BJ (cell line): ENCODE measurements around the gene NDUFA5. TPM values are rescaled to one million over a fixed set of nuclear protein-coding genes. Genes with fewer than 3 reads are reported as not detected.
A peak's percentile ranks its signal among the peaks of the same experiment; 100 is the strongest.
"Not testable (repeated sequence)": the region's sequence is repeated elsewhere in the genome, so short reads cannot be mapped to it uniquely, and the experiment has no call there.

Experiments used
- CTCF ChIA-PET: fragments of 350-600 bp; formaldehyde crosslinking; extraction: SDS; loops from one replicate; lab custom pipeline; 2021; ENCODE audit warnings: antibody characterized with exemption, inconsistent platforms; lab: Yijun Ruan, JAX
- POLR2A ChIA-PET: fragments of 300-600 bp; sonication (Branson Sonifier 250); formaldehyde crosslinking; extraction: SDS; loops from one replicate; lab custom pipeline; 2021; ENCODE audit warnings: antibody characterized with exemption; lab: Charles Lee
- DNase-seq: peaks from one replicate; pipeline ENCODE4 v3.0.0-alpha.2; 2011; ENCODE audit warnings: low read depth
- H3K27me3 ChIP-seq: 2 replicates; pipeline ENCODE4 v1.6.0; 2011; ENCODE audit warnings: low read length; ENCODE audit not compliant: control insufficient read depth, insufficient read depth
- H3K36me3 ChIP-seq: 2 replicates; pipeline ENCODE4 v1.5.1; 2011; ENCODE audit warnings: low read length; ENCODE audit not compliant: control insufficient read depth, insufficient read depth
- H3K4me3 ChIP-seq: 2 replicates; pipeline ENCODE4 v1.5.1; 2011; ENCODE audit warnings: low read depth, mild to moderate bottlenecking, control low read depth, low read length
- CTCF ChIP-seq: IDR thresholded peaks from 2 replicates; pipeline ENCODE4 v1.5.1; 2011; ENCODE audit warnings: low read depth, mild to moderate bottlenecking, control low read depth, inconsistent platforms, low read length, moderate library complexity; ENCODE audit not compliant: insufficient read depth
- polyA plus RNA-seq: library from polyadenylated mRNA; depleted of rRNA; stranded (reverse); fragments of >200 nt; gene quantifications from 2 replicates; pipeline ENCODE4 v1.2.3, GENCODE V29; 2011

Gene NDUFA5
- polyA plus RNA-seq, 1 experiment: 4.8 TPM

- CTCF ChIA-PET: interaction anchor here (0.6 kb wide), 1 partner anchor 19 kb away, joined by 3 read pairs; no protein-coding TSS in a partner anchor
These were observed 22.1 kb downstream of the NDUFA5 start for GRCh38 chr7:123535517-123535916.

DNA sequence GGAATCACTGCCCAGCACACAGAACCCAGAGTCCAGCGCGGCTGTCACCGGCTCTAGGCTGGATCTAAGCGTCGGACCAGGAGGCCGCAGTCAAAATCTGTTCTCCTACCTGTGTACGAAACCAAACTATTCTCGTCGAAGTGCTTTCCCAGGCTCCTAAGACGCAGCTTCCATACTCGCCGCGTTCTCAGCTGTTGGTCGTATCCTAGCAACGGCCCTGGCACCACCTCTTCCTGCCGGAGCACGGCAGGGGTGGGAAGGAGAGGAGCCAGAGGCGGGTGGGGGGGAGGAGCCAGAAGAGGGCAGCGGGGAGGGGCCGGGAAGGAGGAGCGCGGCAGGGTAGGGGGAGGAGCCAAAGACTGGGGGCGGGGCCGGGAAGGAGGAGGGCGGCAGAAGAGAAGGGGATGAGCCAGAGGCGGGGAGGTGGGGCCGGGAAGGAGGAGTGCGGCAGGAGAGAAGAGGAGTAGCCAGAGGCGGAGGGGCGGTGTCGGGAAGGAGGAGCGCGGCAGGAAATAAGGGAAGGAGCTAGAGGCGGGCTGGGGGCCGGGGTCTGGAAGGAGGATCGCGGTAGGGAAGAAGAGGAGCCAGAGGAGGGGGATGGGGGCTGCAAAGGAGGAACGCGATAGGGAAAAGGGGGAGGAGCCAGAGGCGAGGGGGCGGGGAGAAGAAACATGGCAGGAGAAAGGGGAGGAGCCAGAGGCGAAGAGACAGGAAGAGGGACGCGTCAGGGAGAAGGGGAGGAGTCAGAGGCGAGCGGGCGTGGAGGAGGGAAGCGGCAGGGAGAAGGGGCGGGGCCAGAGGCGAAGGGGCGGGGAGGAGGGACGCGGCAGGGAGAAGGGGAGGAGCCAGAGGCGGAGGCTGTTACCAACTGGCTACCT, 23.0 kb downstream of the NDUFA5 start, which contains the start of gene IQUB:
Gene IQUB (minus strand): TSS at position 213 of the 878 bp plus-strand sequence. CDS start 22,255 bp downstream, outside the sequence.
- Histone ChIP-seq H3K27me3 (no peaks in the 10 kb centered on the region), H3K4me3 (peak within 1 kb of the TSS; percentile 79), H3K36me3 (no peaks in the 10 kb centered on the region)
- TF ChIP-seq CTCF: no peak
- ChIA-PET CTCF (interaction anchor here (1.5 kb wide), 1 partner anchor 40 kb away, joined by 6 read pairs; no protein-coding TSS in a partner anchor), POLR2A (interaction anchor here (0.5 to 1.0 kb wide), 2 partner anchors 23 to 123 kb away, joined by 6 to 13 read pairs; partner anchors contain the start of gene NDUFA5)
- peak; percentile 70 for DNase-seq

More at GRCh38 chr7:123535517-123535916, 22.1 kb downstream of the NDUFA5 start:
- no peak for DNase-seq
- H3K36me3 ChIP-seq: no peaks in the 10 kb centered on the region
- no peak for TF ChIP-seq CTCF
- H3K27me3 ChIP-seq: no peaks in the 10 kb centered on the region
- peak overlapping the region; percentile 79 for H3K4me3 ChIP-seq
- POLR2A ChIA-PET: no interaction called here

GRCh38 chr7:123533929-123534382, 23.7 kb downstream of the NDUFA5 start:
- H3K36me3 ChIP-seq: no peaks in the 10 kb centered on the region
- no peak for TF ChIP-seq CTCF
- no peaks in the 10 kb centered on the region for H3K27me3 ChIP-seq
- peak overlapping the region; percentile 79 for H3K4me3 ChIP-seq
- POLR2A ChIA-PET: no interaction called here
- CTCF ChIA-PET: interaction anchor here (1.5 kb wide), 1 partner anchor 39 kb away, joined by 6 read pairs; no protein-coding TSS in a partner anchor
- no peak for DNase-seq

- no peak for DNase-seq
- Histone ChIP-seq H3K27me3 (no peaks in the 10 kb centered on the region), H3K36me3 (no peaks in the 10 kb centered on the region), H3K4me3 (no peak overlapping the region)
- ChIA-PET POLR2A (no interaction called here), CTCF (interaction anchor here (1.5 kb wide), 1 partner anchor 39 kb away, joined by 6 read pairs; no protein-coding TSS in a partner anchor)
- TF ChIP-seq CTCF: no peak
These were observed 24.1 kb downstream of the NDUFA5 start for GRCh38 chr7:123533553-123533917.

DNA sequence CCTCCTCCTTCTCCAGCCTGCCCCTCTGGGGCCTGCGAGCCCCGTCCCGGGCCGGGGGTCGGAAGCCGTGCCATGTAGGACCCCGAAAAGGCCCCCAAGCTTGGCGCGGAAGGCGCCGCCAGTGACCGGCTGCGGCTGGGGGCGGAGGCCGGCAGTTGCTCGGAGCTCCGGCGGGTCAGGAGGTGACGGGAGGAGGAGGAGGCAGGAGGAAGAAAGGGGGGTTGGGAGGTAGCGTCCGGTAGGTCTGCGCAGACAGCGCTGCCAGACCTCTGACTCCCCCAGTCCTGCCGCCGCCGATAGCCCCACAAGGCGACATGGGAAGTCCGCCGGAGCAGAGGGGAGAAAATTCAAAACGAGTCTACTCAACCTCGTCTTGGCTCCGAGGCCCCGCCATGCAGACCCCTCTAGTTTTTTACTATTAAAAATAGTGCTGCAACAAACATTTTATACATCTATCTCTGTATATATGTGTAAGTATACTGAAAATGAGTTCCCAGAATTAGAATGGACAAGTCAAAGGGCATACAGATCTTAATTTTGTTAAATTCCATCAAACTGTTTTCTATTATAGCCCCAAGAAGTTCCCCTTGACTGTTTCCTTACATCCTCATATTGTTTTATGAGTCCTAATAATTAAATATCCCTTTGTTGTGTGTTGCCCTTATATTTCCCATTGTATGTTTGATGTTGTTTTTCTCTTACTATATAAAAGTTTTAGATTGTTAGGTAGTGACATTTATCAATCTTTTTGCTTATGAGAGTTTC, 24.6 kb downstream of the NDUFA5 start:
- CTCF ChIA-PET: interaction anchor here (1.5 kb wide), 1 partner anchor 38 kb away, joined by 6 read pairs; no protein-coding TSS in a partner anchor
- H3K27me3 ChIP-seq, H3K36me3 ChIP-seq, POLR2A ChIA-PET, DNase-seq: not testable (repeated sequence)
- peak overlapping the region; percentile 38 for H3K4me3 ChIP-seq

DNA sequence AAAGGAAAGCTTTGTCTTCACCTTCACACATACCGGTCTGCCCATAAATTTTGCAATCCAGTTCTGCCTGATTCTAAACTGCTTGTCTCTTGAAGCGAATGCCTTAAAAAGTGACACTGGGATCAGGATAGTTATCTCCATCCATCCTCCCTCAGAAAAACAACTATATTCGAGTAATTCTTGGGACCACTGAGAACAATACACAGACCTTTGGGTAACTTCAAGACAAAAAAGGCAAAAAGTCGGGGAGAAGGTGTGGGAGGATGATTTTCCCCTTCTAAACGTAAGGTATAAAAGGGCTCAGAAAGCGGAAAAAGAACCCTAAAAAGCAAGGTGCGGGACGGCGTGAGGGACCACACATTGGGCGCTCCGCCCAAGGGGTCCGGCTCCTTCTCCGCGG, 25.3 kb downstream of the NDUFA5 start:
- CTCF ChIA-PET, H3K36me3 ChIP-seq, H3K27me3 ChIP-seq, POLR2A ChIA-PET, DNase-seq: not testable (repeated sequence)
- H3K4me3 ChIP-seq: peak overlapping the region; percentile 38

DNA sequence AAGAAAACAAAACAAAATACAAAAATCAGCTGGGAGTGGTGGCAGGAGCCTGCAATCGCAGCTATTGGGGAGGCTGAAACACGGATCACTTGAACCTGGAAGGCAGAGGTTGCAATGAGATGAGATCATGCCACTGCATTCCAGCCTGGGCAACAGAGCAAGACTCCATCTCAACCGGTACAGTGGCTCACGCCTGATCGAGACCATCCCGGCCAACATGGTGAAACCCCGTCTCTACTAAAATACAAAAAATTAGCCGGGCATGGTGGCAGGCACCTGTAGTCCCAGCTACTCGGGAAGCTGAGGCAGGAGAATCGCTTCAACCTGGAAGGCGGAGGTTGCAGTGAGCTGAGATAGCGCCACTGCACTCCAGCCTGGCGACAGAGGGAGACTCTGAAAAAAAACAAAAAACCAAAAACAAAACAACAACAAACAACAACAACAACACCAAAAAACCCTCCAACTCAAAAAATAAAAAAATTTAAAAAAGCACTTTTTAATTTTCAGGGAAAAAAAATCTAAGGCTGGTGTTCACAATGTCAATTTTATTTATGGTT, 27.5 kb downstream of the NDUFA5 start:
- DNase-seq, CTCF ChIA-PET, H3K4me3 ChIP-seq, H3K36me3 ChIP-seq, POLR2A ChIA-PET, H3K27me3 ChIP-seq: not testable (repeated sequence)
